SJCRH30 (cell line): ENCODE data around the gene DCDC1. TPM values are rescaled to one million over a fixed set of nuclear protein-coding genes. Genes with fewer than 3 reads are reported as not detected.

Experiments
- DNase-seq, 2 experiments: peaks; one replicate each; pipeline ENCODE4 v3.0.0-alpha.2; 2015 to 2020
- H3K27ac ChIP-seq: fragments of 250-450 bp; sonication (Bioruptor Pico); 2 replicates; pipeline ENCODE4 v1.5.1; 2020; ENCODE audit warnings: mild to moderate bottlenecking, moderate library complexity
- H3K27me3 ChIP-seq: fragments of 250-450 bp; sonication (Bioruptor Pico); 2 replicates; pipeline ENCODE4 v1.5.1; 2020; ENCODE audit warnings: mild to moderate bottlenecking, moderate library complexity
- H3K36me3 ChIP-seq: fragments of 250-450 bp; sonication (Bioruptor Pico); 2 replicates; pipeline ENCODE4 v1.5.1; 2020; ENCODE audit warnings: mild to moderate bottlenecking, moderate library complexity
- H3K4me1 ChIP-seq: fragments of 250-450 bp; sonication (Bioruptor Pico); 2 replicates; pipeline ENCODE4 v1.5.1; 2020; ENCODE audit warnings: mild to moderate bottlenecking, moderate library complexity
- H3K4me3 ChIP-seq: fragments of 250-450 bp; sonication (Bioruptor Pico); 2 replicates; pipeline ENCODE4 v1.5.1; 2020; ENCODE audit warnings: mild to moderate bottlenecking, moderate library complexity
- H3K9me3 ChIP-seq: fragments of 250-450 bp; sonication (Bioruptor Pico); replicated peaks from 2 replicates; pipeline ENCODE4 v1.5.1; 2020; ENCODE audit warnings: mild to moderate bottlenecking, moderate library complexity
- total RNA-seq: library from RNA; depleted of rRNA; stranded (reverse); fragments of >200 nt; shearing (Covaris generic); gene quantifications from 2 replicates; pipeline ENCODE4 v1.2.3, GENCODE V29; 2014

DCDC1 gene
- total RNA-seq, 1 experiment from 2014 or later = 0.12 TPM

GRCh38 chr11:31050061-31050765 is 319.3 kb downstream of the DCDC1 start:
- no peak overlapping the region for H3K27ac ChIP-seq
- H3K27me3 ChIP-seq = no peaks in the 10 kb centered on the region
- H3K4me1 ChIP-seq = no peaks in the 10 kb centered on the region
- H3K4me3 ChIP-seq = no peak overlapping the region
- no peaks in the 10 kb centered on the region for H3K9me3 ChIP-seq
- H3K36me3 ChIP-seq = no peaks in the 10 kb centered on the region
- DNase-seq = peak; percentile 11 to 21

DNA sequence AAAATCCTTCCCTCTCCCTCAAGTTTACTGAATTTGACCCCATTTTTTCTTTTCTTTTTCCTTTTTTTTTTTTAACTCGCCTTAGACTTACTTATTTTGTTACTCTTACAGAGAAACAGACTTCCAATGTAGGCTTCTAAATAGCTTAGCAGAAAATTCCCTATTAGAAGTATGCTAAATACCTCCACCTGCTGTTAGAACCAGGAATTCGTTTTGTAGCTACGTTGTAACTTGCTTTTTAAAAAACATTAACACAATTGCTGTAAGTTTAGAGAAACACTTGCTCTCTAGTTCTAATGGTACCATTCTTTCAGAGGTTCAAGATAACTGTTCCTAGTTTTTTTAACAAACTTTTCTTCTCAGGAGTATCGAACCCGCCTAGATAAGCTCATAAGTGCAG is 324.2 kb downstream of the DCDC1 start:
- no peak overlapping the region for H3K27ac ChIP-seq
- no peak overlapping the region for H3K4me3 ChIP-seq
- no peaks in the 10 kb centered on the region for H3K4me1 ChIP-seq
- peak in 1 of 2 experiments; percentile 20 for DNase-seq
- no peaks in the 10 kb centered on the region for H3K27me3 ChIP-seq
- H3K36me3 ChIP-seq = no peaks in the 10 kb centered on the region
- H3K9me3 ChIP-seq = no peaks in the 10 kb centered on the region; the same call in 1 of the 2 replicates

GRCh38 chr11:31030138-31030792 is 339.3 kb downstream of the DCDC1 start:
- Histone ChIP-seq H3K27me3 (no peaks in the 10 kb centered on the region), H3K4me3 (no peak overlapping the region)

DNA sequence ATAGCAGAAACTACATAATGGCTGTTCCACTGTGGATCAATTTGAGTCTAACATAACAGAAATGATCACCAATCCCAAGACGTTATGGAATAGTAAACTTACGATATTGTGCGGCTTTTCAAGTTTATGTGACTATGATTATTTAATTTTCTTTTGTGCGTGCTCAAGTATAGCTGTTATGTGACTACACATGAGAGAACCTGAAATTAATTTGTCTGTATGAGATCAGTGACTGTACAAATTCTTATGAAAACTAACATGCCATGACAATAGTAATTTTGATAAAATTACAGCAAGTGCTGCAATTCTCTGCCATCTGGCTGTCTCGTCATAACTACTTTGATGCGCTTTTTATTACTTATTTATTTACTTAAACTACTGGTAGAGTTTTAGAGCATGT is 343.2 kb downstream of the DCDC1 start:
- no peak overlapping the region for H3K4me3 ChIP-seq
- H3K27ac ChIP-seq = no peak overlapping the region
- H3K9me3 ChIP-seq = no peaks in the 10 kb centered on the region
- no peaks in the 10 kb centered on the region for H3K36me3 ChIP-seq
- no peaks in the 10 kb centered on the region for H3K4me1 ChIP-seq
- H3K27me3 ChIP-seq = no peaks in the 10 kb centered on the region
- DNase-seq = no peak

More at GRCh38 chr11:31030138-31030792, 339.3 kb downstream of the DCDC1 start:
- H3K4me1 ChIP-seq = no peaks in the 10 kb centered on the region
- no peaks in the 10 kb centered on the region for H3K9me3 ChIP-seq
- no peaks in the 10 kb centered on the region for H3K36me3 ChIP-seq
- no peak for DNase-seq
- no peak overlapping the region for H3K27ac ChIP-seq

GRCh38 chr11:31022080-31022479 is 347.5 kb downstream of the DCDC1 start:
- Histone ChIP-seq H3K27ac (no peak overlapping the region), H3K36me3 (no peaks in the 10 kb centered on the region), H3K4me1 (no peaks in the 10 kb centered on the region), H3K4me3 (no peak overlapping the region), H3K27me3 (no peaks in the 10 kb centered on the region), H3K9me3 (no peaks in the 10 kb centered on the region)
- no peak for DNase-seq

DNA sequence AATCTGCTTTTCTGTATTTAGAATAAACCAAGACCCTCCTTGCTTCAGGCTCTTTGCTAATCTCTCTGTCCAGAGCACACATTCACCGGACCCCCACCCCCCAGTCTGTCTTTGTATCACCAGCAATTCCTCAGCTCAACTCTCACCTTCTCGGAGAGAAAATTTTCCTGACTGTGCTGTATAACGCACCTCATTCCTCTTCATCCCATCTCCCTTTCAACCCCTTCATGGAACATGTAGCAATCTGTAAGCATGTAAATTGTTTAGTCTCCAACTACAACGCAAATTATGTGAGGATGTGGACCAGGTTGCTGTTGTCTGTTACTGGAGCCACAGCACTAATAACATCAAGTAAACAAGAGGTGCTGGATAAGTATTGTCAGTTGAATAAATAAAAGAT is 349.8 kb downstream of the DCDC1 start:
- Histone ChIP-seq H3K4me1 (no peaks in the 10 kb centered on the region), H3K36me3 (no peaks in the 10 kb centered on the region), H3K9me3 (no peaks in the 10 kb centered on the region), H3K27me3 (no peaks in the 10 kb centered on the region), H3K4me3 (no peak overlapping the region), H3K27ac (no peak overlapping the region)
- DNase-seq = no peak

- H3K9me3 ChIP-seq = no peaks in the 10 kb centered on the region
- H3K4me1 ChIP-seq = no peaks in the 10 kb centered on the region
- peak; percentile 2 to 18 for DNase-seq
- H3K36me3 ChIP-seq = no peaks in the 10 kb centered on the region
- H3K27me3 ChIP-seq = no peaks in the 10 kb centered on the region
- H3K27ac ChIP-seq = no peak overlapping the region
- no peak overlapping the region for H3K4me3 ChIP-seq
Measured at GRCh38 chr11:31005202-31005601, 364.3 kb downstream of the DCDC1 start.

DNA sequence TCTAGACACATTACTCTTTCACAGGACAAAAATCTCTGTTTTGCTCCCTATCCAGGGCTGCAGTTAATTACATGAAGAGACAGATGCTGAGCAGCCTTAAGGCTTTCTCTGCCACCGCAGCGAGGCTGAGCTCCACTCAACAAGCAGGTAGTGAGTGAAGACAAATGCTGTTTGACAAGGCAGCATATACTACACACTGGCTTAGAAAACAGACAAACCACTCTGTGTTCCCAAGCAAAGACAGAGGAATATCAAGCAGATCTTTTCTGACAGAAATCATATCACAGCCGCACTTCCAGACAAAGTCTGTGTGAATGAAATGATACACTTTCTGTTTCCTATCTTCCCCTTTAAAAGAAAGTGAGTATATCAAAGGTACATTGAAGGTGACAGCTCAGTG is 368.1 kb downstream of the DCDC1 start:
- H3K4me3 ChIP-seq = no peak overlapping the region

GRCh38 chr11:31000381-31000780 is 369.2 kb downstream of the DCDC1 start:
- no peak for DNase-seq
- H3K4me3 ChIP-seq = no peak overlapping the region

More for the DNA sequence above, 368.1 kb downstream of the DCDC1 start:
- Histone ChIP-seq H3K27ac (no peak overlapping the region), H3K4me1 (no peaks in the 10 kb centered on the region), H3K27me3 (no peaks in the 10 kb centered on the region), H3K9me3 (no peaks in the 10 kb centered on the region), H3K36me3 (no peaks in the 10 kb centered on the region)
- no peak for DNase-seq

DNA sequence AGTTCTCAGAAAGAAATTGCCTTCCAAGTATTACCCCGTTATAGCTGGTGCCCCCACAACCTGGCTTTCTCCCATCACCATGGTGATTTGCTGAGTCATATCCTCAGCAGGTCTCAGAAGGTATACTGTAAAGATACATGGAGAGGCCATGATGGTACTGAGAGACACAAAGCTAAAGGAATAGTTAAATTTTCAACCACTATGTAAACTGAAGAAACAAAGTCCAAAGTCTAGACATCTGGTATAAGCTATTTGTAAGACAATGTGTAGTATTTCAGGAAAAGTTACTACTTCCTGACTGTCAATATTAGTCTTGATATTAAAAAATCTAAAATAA is 377.1 kb downstream of the DCDC1 start:
- no peak overlapping the region for H3K4me3 ChIP-seq
- DNase-seq = no peak
- H3K9me3 ChIP-seq = no peaks in the 10 kb centered on the region
- H3K27me3 ChIP-seq = no peaks in the 10 kb centered on the region
- no peak overlapping the region for H3K27ac ChIP-seq
- H3K4me1 ChIP-seq = no peaks in the 10 kb centered on the region
- no peaks in the 10 kb centered on the region for H3K36me3 ChIP-seq

More at GRCh38 chr11:31000381-31000780, 369.2 kb downstream of the DCDC1 start:
- no peaks in the 10 kb centered on the region for H3K36me3 ChIP-seq
- no peaks in the 10 kb centered on the region for H3K9me3 ChIP-seq
- H3K27me3 ChIP-seq = no peaks in the 10 kb centered on the region
- no peaks in the 10 kb centered on the region for H3K4me1 ChIP-seq
- H3K27ac ChIP-seq = no peak overlapping the region

DNA sequence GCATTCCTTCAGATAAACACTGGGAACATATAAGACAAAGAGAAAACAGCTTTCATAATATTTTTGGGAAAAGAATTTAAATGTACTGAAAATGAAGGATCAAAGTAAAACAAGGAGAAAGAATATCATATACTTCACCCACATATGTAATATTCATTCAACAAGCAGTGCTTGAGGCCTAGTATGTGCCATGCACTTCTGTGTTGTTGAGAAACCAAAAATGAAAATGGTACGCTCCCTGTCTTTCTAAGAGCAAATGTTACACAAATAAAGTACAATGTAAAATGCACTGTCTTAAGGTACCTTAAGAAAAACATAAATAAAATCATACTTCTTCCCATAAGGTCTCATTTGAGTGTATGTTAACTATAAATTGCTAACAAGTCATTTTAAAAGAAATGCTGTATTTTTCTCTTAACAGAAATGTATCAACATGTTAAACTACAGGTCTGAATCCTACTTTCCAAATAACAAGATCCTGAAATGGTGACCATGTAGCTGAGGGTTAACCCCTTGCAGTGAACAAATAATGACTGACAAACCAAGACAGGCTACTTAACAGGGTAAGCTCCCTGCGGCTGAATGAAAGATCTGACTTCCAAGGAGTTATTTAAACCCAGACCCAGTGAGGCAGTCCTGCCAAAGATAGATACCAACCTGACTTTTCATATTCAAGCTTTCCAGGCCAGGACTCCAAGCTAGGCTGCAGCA is 377.6 kb downstream of the DCDC1 start:
- H3K4me3 ChIP-seq = no peak overlapping the region
- no peaks in the 10 kb centered on the region for H3K27me3 ChIP-seq
- H3K27ac ChIP-seq = no peak overlapping the region
- no peaks in the 10 kb centered on the region for H3K9me3 ChIP-seq
- H3K4me1 ChIP-seq = no peaks in the 10 kb centered on the region
- no peaks in the 10 kb centered on the region for H3K36me3 ChIP-seq
- DNase-seq = no peak

- no peak for DNase-seq
- Histone ChIP-seq H3K9me3 (no peaks in the 10 kb centered on the region), H3K27ac (no peak overlapping the region), H3K36me3 (no peaks in the 10 kb centered on the region), H3K4me1 (no peaks in the 10 kb centered on the region), H3K27me3 (no peaks in the 10 kb centered on the region), H3K4me3 (no peak overlapping the region)
Measured at GRCh38 chr11:30991376-30991775, 378.2 kb downstream of the DCDC1 start.

- H3K36me3 ChIP-seq = no peaks in the 10 kb centered on the region
- DNase-seq = no peak
- H3K27ac ChIP-seq = no peak overlapping the region
- H3K4me1 ChIP-seq = no peaks in the 10 kb centered on the region
- no peaks in the 10 kb centered on the region for H3K27me3 ChIP-seq
- H3K4me3 ChIP-seq = no peak overlapping the region
- no peaks in the 10 kb centered on the region for H3K9me3 ChIP-seq
Measured at GRCh38 chr11:30990625-30991296, 378.8 kb downstream of the DCDC1 start.

DNA sequence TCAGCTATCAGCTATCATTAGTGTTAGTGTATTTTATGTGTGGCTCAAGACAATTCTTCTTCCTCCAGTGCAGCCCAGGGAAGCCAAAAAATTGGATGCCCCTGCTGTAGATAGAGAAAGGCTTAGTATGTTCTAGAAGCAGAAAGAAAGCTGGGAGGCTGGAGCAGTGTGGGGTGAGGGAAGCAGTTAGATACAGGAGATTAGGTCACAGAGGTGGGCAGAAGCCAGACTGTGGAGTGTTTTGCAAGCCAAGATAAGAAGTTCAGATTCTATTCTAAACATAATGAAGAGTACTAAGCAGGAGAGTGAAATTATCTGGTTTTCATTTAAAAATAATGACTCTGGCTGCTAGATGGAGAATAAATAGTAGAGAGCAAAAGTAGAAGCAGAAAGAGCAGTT is 381.7 kb downstream of the DCDC1 start:
- H3K27me3 ChIP-seq = no peaks in the 10 kb centered on the region
- H3K9me3 ChIP-seq = no peaks in the 10 kb centered on the region
- DNase-seq = no peak
- H3K4me3 ChIP-seq = no peak overlapping the region
- H3K4me1 ChIP-seq = no peaks in the 10 kb centered on the region
- no peaks in the 10 kb centered on the region for H3K36me3 ChIP-seq
- H3K27ac ChIP-seq = no peak overlapping the region

GRCh38 chr11:30985536-30985935 is 384.0 kb downstream of the DCDC1 start:
- no peak for DNase-seq
- H3K4me1 ChIP-seq = no peaks in the 10 kb centered on the region
- H3K4me3 ChIP-seq = no peak overlapping the region
- H3K27ac ChIP-seq = no peak overlapping the region
- H3K27me3 ChIP-seq = no peaks in the 10 kb centered on the region
- H3K9me3 ChIP-seq = no peaks in the 10 kb centered on the region
- no peaks in the 10 kb centered on the region for H3K36me3 ChIP-seq
